Activated naive CD4-positive, alpha-beta T cell treated with anti-CD3 and anti-CD28 coated beads for 36 hours (primary cell): ENCODE data around the gene CYP26B1. TPM values are rescaled to one million over a fixed set of nuclear protein-coding genes. Genes with fewer than 3 reads are reported as not detected.

Source experiments
- CTCF ChIA-PET: fragments of 350-600 bp; sonication (Branson Sonifier 250); formaldehyde crosslinking; loops from one replicate; lab custom pipeline; 2021; ENCODE audit warnings: antibody characterized with exemption; lab: Charles Lee
- DNase-seq: peaks from one replicate; pipeline ENCODE4 v3.0.0-alpha.2; 2020
- H3K27ac Mint-ChIP-seq: one replicate; pipeline ENCODE4 v1.8.0; 2021; ENCODE audit warnings: mild to moderate bottlenecking, mixed read lengths
- H3K27me3 Mint-ChIP-seq: one replicate; pipeline ENCODE4 v1.8.0; 2021; ENCODE audit warnings: low read depth, mixed read lengths
- H3K36me3 Mint-ChIP-seq: one replicate; pipeline ENCODE4 v1.8.0; 2021; ENCODE audit warnings: low read depth, mixed read lengths
- H3K4me1 Mint-ChIP-seq: one replicate; pipeline ENCODE4 v1.8.0; 2021; ENCODE audit warnings: low read depth, mixed read lengths
- H3K4me3 Mint-ChIP-seq: one replicate; pipeline ENCODE4 v1.8.0; 2021; ENCODE audit warnings: mild to moderate bottlenecking, moderate library complexity, mixed read lengths
- H3K9me3 Mint-ChIP-seq: one replicate; pipeline ENCODE4 v1.8.0; 2021; ENCODE audit warnings: mixed read lengths
- intact Hi-C: fragments of 100-400 bp; cut with micrococcal nuclease; formaldehyde crosslinking; loops from one replicate; pipeline ENCODE4 v1.15.1; 2023
- total RNA-seq, 2 experiments: library from RNA; stranded (reverse); gene quantifications; one replicate each; pipeline ENCODE4 v1.2.3, GENCODE V29; 2021

Gene CYP26B1
- total RNA-seq, 2 experiments from 2014 or later = not detected

- Mint-ChIP-seq H3K9me3 (no peaks in the 10 kb centered on the region), H3K27me3 (no peaks in the 10 kb centered on the region), H3K4me1 (no peaks in the 10 kb centered on the region), H3K27ac (no peak overlapping the region), H3K4me3 (no peak overlapping the region), H3K36me3 (peaks cover 15% of the 10 kb centered on the region)
- DNase-seq = no peak
- CTCF ChIA-PET = interaction anchor here (0.7 kb wide), 1 partner anchor 20 kb away, joined by 3 read pairs; no protein-coding TSS in a partner anchor
- intact Hi-C loops = no loop called here
Observed at GRCh38 chr2:72173640-72174321, 26.1 kb upstream of the CYP26B1 start.

- Mint-ChIP-seq H3K4me3 (no peak overlapping the region), H3K36me3 (peaks cover 7% of the 10 kb centered on the region), H3K9me3 (no peaks in the 10 kb centered on the region), H3K27me3 (no peaks in the 10 kb centered on the region), H3K4me1 (no peaks in the 10 kb centered on the region), H3K27ac (no peak overlapping the region)
- intact Hi-C loops = no loop called here
- CTCF ChIA-PET = no interaction called here
- DNase-seq = no peak
Observed at GRCh38 chr2:72172478-72172877, 24.8 kb upstream of the CYP26B1 start.

- Mint-ChIP-seq H3K4me1 (no peaks in the 10 kb centered on the region), H3K27me3 (peaks cover 6% of the 10 kb centered on the region), H3K36me3 (no peaks in the 10 kb centered on the region), H3K4me3 (no peak overlapping the region), H3K9me3 (no peaks in the 10 kb centered on the region), H3K27ac (no peak overlapping the region)
- no peak for DNase-seq
- CTCF ChIA-PET = no interaction called here
- intact Hi-C loops = no loop called here
Observed at GRCh38 chr2:72166279-72166678, 18.6 kb upstream of the CYP26B1 start.

- no peaks in the 10 kb centered on the region for H3K36me3 Mint-ChIP-seq
- H3K27ac Mint-ChIP-seq = no peak overlapping the region
- peaks cover 7% of the 10 kb centered on the region for H3K27me3 Mint-ChIP-seq
- H3K4me1 Mint-ChIP-seq = no peaks in the 10 kb centered on the region
- no peaks in the 10 kb centered on the region for H3K9me3 Mint-ChIP-seq
- no peak for DNase-seq
- intact Hi-C loops = no loop called here
- H3K4me3 Mint-ChIP-seq = no peak overlapping the region
- CTCF ChIA-PET = no interaction called here
Observed at GRCh38 chr2:72165792-72166191, 18.1 kb upstream of the CYP26B1 start.

DNA sequence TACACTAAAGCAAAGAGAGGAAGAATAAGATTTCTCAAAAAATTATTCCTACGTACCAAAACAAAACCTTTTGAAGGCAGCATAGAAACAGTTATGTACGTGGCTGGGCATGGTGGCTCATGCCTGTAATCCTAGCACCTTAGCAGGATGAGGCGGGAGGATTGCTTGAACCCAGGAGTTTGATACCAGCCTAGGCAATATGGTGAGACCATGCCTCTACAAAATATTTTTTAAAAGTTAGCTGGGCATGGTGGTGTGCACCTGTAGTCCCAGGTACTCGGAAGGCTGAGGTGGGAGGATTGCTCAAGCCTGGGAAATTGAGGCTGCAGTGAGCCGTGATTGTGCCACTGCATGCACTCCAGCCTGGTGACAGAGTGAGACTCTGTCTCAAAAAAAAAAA lies 14.9 kb upstream of the CYP26B1 start:
- no peak for DNase-seq
- Mint-ChIP-seq H3K4me3 (no peak overlapping the region), H3K4me1 (no peaks in the 10 kb centered on the region), H3K9me3 (no peaks in the 10 kb centered on the region), H3K27me3 (peaks cover 15% of the 10 kb centered on the region), H3K27ac (no peak overlapping the region), H3K36me3 (no peaks in the 10 kb centered on the region)
- CTCF ChIA-PET = no interaction called here
- intact Hi-C loops = no loop called here

- H3K36me3 Mint-ChIP-seq = no peaks in the 10 kb centered on the region
- intact Hi-C loops = no loop called here
- no peak for DNase-seq
- H3K27me3 Mint-ChIP-seq = peaks cover 31% of the 10 kb centered on the region
- no peaks in the 10 kb centered on the region for H3K4me1 Mint-ChIP-seq
- H3K4me3 Mint-ChIP-seq = no peak overlapping the region
- H3K27ac Mint-ChIP-seq = no peak overlapping the region
- no peaks in the 10 kb centered on the region for H3K9me3 Mint-ChIP-seq
- CTCF ChIA-PET = no interaction called here
Observed at GRCh38 chr2:72159211-72159993, 11.7 kb upstream of the CYP26B1 start.

DNA sequence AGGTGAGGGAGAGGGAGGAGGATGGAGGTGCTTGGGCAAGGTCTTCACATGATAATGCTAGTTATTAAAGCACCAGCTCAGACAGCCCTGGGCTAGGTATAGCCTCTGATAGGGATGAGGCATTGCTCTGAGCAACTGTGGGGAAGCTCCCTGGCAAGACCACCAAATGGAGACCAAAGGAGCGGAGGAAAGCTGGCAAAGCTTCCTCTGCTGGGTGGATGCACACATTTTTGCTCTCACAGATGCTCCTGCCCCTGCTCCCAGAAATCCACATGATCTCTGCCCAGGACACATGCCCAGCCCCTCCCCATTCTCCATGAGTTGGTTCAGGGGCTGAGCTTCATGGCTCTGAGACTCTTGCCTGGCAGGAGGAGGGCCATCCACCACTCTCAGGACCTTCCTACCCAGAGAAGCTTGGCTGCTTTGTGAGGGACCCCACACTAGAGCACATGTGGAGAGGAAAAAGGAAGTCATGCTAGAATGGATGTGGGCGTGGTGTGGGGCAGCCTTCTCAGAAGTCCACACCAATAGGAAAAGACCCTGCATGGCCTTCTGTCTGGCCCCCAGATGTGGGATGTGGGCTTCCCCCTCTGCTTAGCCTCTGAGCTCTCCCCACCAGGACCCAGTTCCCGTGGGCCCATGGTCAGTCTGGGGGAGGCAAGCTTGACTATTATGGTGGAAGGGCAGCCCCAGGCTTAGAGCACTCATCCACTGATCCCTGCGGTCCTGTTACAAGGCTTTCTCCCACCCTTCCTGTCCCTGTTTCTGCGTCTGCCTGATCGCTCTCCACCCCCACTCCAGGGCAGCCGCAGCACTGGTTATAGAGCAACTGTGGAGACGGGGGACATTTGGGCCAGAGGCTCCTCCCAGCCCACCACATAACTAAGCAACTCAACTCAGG lies 10.5 kb upstream of the CYP26B1 start:
- Mint-ChIP-seq H3K27ac (no peak overlapping the region), H3K4me3 (no peak overlapping the region), H3K9me3 (no peaks in the 10 kb centered on the region), H3K36me3 (no peaks in the 10 kb centered on the region), H3K4me1 (no peaks in the 10 kb centered on the region), H3K27me3 (peaks cover 33% of the 10 kb centered on the region)
- DNase-seq = no peak
- intact Hi-C loops = no loop called here
- CTCF ChIA-PET = no interaction called here

DNA sequence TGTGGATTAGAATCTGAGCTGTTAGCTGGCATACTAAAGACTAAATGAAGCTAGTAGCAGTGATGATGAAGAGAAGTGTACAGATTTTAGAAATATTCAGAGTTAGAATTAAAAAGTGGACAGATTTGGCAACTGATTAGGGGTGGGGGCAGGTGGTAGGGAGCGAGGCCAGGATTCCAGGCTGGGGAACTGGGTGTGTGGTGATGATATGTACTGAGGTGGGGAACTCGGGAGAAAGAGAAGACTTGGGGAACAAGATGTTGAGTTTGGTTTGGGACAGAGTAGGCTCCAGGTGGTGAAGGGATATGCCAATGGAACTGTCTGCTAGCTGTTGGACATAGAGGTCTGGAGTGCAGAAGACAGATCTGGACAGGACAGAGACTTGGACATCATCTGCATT lies 9.2 kb upstream of the CYP26B1 start:
- CTCF ChIA-PET = interaction anchor here (0.6 kb wide), 1 partner anchor 55 kb away, joined by 5 read pairs; no protein-coding TSS in a partner anchor
- Mint-ChIP-seq H3K27me3 (peaks cover 33% of the 10 kb centered on the region), H3K36me3 (no peaks in the 10 kb centered on the region), H3K27ac (no peak overlapping the region), H3K9me3 (no peaks in the 10 kb centered on the region), H3K4me1 (no peaks in the 10 kb centered on the region), H3K4me3 (no peak overlapping the region)
- intact Hi-C loops = no loop called here
- no peak for DNase-seq

- H3K36me3 Mint-ChIP-seq = no peaks in the 10 kb centered on the region
- intact Hi-C loops = no loop called here
- H3K27ac Mint-ChIP-seq = no peak overlapping the region
Observed at GRCh38 chr2:72155737-72156136, 8.1 kb upstream of the CYP26B1 start.

GRCh38 chr2:72155151-72155550 lies 7.5 kb upstream of the CYP26B1 start:
- CTCF ChIA-PET = interaction anchor here (0.9 kb wide), 1 partner anchor 232 kb away, joined by 3 read pairs; no protein-coding TSS in a partner anchor
- peaks cover 2% of the 10 kb centered on the region for H3K4me1 Mint-ChIP-seq

More at GRCh38 chr2:72155737-72156136, 8.1 kb upstream of the CYP26B1 start:
- peaks cover 36% of the 10 kb centered on the region for H3K27me3 Mint-ChIP-seq
- DNase-seq = no peak
- H3K9me3 Mint-ChIP-seq = no peaks in the 10 kb centered on the region
- no peaks in the 10 kb centered on the region for H3K4me1 Mint-ChIP-seq
- CTCF ChIA-PET = no interaction called here
- H3K4me3 Mint-ChIP-seq = no peak overlapping the region

GRCh38 chr2:72154386-72154975 lies 6.8 kb upstream of the CYP26B1 start:
- intact Hi-C loops = no loop called here
- Mint-ChIP-seq H3K27ac (no peak overlapping the region), H3K36me3 (no peaks in the 10 kb centered on the region), H3K4me3 (no peak overlapping the region), H3K9me3 (no peaks in the 10 kb centered on the region), H3K4me1 (peaks cover 8% of the 10 kb centered on the region), H3K27me3 (peaks cover 41% of the 10 kb centered on the region)
- DNase-seq = no peak
- CTCF ChIA-PET = interaction anchor here (0.8 to 0.9 kb wide), 2 partner anchors 19 to 231 kb away, joined by 3 read pairs; no protein-coding TSS in a partner anchor

More at GRCh38 chr2:72155151-72155550, 7.5 kb upstream of the CYP26B1 start:
- no peaks in the 10 kb centered on the region for H3K9me3 Mint-ChIP-seq
- intact Hi-C loops = no loop called here
- DNase-seq = no peak
- no peak overlapping the region for H3K27ac Mint-ChIP-seq
- H3K36me3 Mint-ChIP-seq = no peaks in the 10 kb centered on the region
- peaks cover 39% of the 10 kb centered on the region for H3K27me3 Mint-ChIP-seq
- H3K4me3 Mint-ChIP-seq = no peak overlapping the region

- peaks cover 14% of the 10 kb centered on the region for H3K4me1 Mint-ChIP-seq
- no peak for DNase-seq
- H3K4me3 Mint-ChIP-seq = no peak overlapping the region
- intact Hi-C loops = no loop called here
- H3K36me3 Mint-ChIP-seq = no peaks in the 10 kb centered on the region
- no peaks in the 10 kb centered on the region for H3K9me3 Mint-ChIP-seq
- peaks cover 46% of the 10 kb centered on the region for H3K27me3 Mint-ChIP-seq
- CTCF ChIA-PET = interaction anchor here (0.8 to 1.3 kb wide), 2 partner anchors 20 to 21 kb away, joined by 3 to 4 read pairs; no protein-coding TSS in a partner anchor
- no peak overlapping the region for H3K27ac Mint-ChIP-seq
Observed at GRCh38 chr2:72153924-72154323, 6.3 kb upstream of the CYP26B1 start.
